Activated CD4-positive, alpha-beta T cell treated with anti-CD3 and anti-CD28 coated beads, Interleukin-2, amount 50 U/mL, for 16 hours (primary cell): Measurements from ENCODE around the gene PRR13.
"Not testable (repeated sequence)": the region's sequence is repeated elsewhere in the genome, so short reads cannot be mapped to it uniquely, and the experiment has no call there.

Source experiments
- DNase-seq: peaks from one replicate; pipeline ENCODE4 v3.0.0-alpha.2; 2020

Gene PRR13

DNA sequence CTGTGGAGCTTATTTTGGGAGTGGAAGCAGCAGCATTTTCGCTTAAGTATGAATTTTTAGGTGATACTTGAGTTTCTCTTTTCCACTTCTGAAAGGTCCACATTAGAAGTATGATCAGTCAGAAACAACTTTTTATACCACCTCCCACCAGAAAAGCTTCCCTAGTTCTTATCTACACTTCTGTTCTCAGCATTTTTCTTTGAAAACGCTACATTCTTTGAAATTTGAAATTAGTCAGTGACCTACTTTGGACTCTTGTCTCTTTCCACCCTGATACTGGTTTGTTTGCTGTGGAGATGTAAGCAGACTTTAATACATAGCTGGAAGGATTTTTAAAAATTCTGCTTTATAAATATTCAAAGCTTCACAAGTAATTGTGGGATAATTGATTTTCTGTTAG, 32.5 kb downstream of the PRR13 start:
- no peak for DNase-seq

DNA sequence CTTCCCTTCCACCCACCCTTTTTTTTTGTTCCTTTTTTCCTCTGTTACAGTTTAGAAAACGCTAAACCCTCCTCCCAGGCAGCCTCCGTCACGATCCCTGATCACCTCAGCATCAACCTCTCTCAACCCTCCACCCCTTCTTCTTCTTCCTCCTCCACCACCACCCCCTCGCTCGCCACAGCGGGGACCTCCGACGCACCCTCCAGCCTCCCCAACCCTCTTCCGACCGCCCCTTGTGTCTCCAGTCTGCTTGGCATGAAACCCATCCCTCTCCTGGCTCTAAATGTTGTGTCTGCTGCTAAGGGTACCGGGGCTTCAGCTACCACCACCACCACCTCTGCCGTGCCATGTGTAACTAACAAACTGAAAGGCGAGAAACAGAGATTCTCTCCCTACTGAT, 33.3 kb downstream of the PRR13 start:
- no peak for DNase-seq

DNA sequence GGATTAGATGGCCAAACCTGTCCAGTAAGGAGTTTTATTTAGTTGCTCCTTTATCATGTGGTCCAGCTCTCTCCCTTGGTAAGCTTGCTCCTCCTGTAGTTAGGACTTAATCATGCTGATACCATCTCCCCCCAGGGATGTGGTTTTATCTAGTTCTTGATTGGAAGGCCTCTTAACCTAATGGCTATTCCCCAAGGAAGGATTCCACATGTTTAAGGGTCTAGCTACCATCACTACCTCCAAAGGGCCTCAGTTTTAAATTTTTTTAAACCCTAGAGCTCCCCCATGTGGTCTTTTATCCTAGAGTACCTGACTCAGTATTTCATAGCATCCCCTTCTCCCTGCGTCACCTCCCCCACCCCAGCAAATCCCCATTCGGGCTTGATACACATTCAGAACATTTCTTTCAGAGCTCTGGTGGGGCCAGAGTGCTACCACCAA, 35.3 kb downstream of the PRR13 start:
- DNase-seq = no peak

DNA sequence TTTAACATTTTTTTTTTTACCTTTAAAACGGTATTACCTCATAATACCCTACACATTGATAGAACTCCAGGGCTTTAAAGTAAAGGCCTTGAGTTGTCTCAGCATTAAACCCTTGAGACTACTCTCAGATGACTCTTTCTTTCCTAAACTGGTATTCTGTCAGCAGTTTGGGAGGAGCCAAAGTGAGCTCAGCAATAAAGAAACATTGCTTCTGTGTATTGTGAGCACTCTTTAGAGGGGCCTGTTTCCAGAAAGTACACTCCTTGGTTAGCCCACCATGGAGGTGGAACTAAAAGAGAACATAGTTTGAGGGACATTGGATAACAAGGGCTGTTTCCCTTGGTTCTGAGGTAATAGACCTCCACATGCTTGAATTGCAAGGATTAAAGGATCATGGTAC, 37.3 kb downstream of the PRR13 start:
- no peak for DNase-seq

DNA sequence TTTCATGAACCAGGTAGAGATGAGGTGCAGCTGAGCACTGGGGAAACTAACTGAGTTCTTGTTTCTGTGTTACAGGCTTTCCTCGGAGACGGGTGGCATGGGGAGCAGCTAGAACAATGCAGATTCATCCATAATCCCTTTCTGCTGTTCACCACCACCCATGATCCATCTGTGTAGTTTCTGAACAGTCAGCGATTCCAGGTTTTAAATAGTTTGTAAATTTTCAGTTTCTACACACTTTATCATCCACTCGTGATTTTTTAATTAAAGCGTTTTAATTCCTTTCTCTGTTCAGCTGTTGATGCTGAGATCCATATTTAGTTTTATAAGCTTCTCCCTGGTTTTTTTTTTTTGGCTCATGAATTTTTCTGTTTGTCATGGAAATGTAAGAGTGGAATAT, 37.8 kb downstream of the PRR13 start:
- DNase-seq = no peak

DNA sequence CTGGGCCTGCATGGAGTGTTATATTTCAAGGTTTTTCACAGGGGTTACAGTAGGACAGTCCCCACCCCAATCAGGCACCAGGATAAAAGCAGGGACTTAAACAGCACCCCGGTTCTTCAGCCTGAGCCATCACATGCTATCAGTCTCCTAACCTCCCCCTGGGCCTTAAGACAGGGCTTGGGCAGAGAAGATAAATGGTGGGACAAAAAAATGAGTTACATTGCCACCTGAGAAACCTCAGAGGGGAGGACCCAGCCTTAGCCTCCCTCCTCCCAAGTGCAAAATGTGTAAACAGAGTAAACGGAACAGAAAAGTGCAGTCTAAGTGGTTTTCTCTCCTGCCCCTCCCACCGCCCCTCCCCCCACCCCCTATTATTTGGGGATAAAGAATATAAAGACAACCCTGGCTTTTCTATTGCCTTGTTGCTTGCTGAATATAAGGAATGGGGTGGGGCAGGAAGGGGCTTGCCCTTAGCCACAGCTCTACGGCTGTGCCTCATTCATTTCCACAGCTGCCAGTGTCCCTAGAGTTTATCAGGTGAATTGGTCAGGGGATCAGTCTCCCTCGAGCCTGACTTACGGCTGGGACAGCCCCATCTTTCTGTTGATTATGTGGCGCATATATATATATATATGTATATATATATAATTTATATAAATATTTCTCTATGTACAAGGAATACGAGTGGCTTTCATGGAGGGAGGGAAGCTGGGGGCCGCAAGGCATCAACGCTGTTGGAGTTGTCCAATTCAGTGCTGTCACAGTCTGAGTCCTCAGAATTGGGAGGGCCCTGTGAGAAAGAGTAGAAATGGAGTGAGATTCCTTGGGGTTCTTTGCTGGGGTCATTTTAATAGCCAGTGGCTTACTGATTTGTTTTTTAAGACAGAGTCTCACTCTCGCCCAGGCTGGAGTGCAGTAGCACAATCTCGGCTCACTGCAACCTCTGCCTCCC, 39.2 kb downstream of the PRR13 start:
- no peak for DNase-seq

DNA sequence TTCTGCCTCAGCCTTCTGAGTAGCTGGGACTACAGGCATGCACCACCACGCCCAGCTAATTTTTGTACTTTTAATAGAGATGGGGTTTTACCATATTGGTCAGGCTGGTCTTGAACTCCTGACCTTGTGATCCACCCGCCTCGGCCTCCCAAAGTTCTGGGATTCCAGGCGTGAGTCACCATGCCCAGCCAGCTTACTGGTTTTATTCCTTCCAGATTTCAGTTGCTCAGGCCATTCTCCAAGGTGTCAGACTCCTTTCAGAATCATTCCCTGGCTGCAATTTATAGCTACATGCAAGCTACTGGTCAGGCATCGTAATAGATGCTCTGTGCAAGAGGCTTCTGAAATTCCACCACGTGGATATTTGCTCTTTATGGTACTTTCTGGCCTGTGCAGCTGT, 39.9 kb downstream of the PRR13 start:
- not testable (repeated sequence) for DNase-seq

DNA sequence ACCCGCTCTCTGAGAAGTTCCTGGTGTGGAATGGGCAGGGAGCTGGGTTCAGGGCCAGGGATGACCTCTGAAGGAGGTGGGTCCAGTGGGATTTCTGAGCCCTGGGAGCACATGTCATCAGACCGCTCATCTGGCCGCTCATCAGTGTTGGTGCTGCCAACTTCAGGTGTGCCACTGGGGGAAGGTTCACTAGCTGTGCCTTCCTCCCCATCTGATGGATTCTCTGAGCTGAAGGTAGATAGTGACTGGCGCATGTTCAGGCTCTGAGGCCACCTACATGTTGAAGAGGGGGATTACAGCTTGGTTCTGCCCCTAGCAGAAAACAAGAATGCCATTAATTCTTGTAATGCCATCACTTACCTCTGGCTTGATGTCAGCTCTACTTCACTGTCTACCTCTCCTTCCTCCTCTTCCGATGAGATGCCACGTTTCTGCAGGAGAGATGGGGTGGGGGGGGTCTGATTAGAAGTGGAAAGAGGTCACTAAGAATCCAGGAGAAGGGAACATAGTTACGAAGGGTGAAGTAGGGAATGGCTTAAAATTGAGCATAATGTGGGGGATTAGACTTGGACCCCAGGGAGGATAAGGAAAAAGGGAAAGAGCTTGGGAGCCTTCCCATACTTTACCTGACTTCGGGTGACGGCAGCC, 40.5 kb downstream of the PRR13 start:
- DNase-seq = no peak

DNA sequence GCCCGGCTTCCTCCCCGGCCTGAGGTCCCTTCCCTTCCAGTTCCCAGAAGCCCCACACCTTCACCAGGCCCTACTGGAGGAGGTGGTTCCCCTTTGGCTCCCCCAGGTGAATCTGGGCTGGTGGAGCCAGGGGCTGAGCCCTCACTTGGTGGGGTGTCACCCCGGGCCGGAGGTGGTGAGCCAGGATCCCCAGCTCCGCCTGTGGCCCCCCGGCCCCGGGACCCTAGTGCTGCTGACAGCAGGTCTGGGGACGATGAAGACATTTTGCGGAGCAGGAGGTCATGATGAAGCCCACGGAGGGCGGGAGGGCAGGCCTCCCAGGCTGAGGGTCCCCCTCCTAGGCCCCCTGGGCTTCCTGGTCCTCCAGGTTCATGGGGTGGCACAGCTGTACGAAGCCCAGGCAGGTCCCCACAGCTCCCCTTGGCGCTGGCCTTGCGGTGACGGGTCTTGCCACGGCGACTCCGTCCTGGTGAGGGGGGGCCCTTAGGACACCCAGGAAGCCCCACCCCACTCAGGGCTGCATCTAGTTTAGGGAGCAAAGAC, 41.2 kb downstream of the PRR13 start:
- no peak for DNase-seq

DNA sequence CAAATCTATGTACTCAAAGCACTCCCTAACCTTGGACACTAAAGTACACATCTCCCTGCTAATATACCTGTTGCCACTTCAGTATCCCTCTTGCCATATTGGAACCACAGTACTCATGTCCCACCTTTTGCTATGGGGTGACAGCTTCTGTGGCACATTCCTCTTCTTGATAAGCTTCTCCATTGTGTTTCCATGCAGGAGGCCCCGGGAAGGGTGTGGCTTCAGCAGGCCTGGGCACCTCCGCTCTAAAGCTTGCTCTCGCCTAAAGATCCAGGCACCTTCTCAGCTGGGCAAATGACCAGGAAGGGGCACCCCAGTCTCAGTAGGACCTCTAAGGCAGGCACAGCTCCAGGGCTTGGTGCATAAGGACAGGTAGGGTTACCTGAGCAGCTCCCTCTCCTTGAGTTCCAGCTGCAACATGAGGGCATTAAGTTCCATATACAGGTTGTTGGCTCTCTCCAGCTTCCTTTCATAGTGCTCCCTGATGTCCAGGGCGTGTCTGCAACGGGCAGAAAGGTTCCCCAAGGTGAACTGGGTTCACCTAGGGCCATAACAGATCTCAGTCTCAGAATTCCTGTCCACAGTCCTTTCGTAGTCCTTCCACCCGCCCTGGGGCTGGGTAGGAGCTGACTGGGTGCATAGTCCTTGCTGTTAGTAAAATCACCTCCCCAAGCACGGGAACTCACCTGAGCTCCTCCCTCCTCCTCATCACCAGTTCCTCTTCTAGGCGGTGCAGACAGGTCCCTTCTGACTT, 41.9 kb downstream of the PRR13 start:
- DNase-seq = no peak

DNA sequence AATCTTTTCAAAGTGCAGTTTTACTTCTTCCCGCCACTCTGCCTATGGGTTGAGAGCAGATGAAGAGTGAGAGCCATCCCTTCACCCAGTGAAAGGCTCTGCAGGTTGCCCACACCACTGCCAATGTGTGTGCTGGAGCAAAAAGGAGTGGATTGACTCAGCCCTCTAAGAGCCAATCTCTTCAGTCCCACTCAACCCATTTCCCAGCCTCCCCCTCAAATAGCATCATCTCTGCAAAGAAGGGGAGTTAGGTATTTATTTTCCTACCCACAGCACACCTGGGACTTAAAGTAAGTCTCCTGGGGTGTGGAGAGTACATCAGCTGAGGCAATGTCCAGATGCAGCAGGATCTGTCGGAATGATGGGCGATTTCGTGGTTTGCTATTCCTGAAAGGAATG, 42.4 kb downstream of the PRR13 start:
- no peak for DNase-seq

DNA sequence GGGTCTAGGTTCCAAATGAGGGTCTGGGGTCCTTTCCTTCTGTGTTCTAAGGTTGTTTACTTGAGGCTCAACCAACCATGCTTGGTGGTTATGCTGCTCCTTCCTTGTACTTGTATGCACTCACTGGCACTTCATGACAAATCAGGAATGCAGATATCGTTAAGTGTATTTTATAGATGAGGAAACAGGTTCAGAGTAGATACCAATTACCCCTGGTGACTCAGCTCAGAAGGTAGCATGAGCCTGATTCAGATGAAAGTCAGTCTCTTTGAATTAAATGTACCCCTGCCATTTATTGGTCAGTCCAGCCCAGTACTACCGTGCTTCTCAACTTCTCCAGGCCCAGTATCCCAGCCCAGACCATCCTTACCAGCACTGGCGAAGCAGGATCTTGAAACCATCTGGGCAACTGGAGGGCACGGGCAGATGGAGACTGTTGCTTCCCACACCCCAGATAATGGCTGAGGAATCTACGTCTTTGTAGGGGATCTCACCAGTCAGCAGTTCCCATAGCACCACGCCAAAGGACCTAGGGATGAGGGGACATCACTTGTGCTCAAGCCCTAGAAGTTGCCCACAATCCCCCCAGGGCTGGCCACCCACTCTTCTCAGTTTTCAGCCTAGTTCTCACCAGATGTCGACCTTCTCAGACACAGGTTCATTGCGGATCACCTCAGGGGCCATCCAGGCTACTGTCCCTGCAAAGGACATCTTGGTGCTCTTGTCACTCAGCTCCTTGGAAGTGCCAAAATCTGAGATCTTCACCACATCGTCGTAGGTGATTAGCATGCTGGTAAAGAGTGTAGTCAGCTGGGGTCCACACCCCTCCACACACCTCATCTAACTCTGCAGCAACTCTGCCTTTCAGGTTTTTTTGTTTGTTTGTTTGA, 43.4 kb downstream of the PRR13 start:
- no peak for DNase-seq

DNA sequence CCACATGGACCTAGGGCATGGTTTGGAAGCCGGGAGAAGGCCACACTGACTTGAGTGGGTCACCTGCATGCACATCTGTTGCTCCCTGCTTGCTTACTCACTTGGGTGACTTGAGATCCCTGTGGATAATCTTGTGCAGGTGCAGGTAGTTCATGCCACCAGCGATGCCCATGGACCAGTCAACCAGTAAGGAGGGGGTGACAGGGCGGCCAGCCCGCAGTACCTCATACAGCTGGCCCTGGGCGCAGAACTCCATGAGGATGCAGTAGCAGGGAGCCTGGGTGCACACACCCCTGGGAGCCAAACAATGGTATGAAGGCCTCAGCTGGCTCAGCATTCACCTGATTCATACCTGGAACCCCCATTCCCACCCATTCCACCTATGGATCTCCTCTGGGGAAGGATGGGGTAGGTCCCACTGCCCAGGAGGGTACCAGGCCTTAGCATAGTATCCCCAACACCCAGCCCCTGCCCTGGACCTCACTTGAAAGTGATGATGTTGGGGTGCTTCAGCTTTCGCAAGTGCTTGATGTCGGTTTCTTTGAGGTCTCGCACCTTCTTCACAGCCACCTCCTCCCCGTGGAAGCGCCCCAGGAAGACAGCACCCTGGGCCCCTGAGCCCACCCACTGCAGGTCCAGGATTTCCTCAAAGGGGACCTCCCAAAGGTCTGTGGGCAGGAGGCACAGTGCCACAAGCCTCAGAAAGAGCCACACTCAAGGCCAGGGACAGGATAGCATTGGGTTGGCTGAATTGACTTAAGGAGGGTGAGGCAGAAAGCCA, 44.6 kb downstream of the PRR13 start:
- no peak for DNase-seq

DNA sequence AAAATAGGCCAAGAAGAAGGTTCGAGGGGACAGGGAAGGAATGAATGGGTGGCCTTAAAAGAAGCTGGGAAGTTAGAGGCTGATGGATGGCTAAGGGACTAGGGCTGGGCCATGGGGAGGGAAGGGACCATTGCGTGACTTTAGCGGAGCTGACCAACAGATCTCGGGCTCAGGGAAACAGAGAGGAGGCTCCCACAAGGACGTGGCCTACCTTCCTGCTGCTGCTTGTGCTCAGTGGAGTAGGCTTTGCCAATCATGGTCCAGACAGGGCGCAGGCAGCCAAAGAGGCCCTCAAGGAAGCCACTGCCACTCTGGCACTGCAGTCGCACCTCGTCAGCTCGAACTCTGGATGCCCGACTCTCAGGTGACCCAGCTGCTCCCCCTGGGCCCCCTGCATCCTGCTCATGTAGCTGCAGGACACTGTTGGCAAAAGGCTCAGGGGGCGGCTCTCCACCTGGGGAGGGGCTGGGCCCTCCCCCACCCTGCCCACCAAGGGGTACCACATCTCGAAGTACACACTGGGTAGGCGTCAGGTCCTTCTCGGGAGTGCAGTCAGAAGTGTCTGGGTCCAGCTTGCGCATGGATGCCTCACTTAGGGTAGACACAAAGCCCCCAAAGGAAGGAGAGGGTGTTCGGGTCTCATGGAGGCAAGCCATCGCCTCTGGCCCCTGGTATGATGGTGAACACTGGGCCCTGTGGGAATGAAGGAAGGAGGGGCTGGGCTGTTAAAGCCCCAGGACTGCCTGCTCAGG, 45.4 kb downstream of the PRR13 start:
- DNase-seq = no peak

DNA sequence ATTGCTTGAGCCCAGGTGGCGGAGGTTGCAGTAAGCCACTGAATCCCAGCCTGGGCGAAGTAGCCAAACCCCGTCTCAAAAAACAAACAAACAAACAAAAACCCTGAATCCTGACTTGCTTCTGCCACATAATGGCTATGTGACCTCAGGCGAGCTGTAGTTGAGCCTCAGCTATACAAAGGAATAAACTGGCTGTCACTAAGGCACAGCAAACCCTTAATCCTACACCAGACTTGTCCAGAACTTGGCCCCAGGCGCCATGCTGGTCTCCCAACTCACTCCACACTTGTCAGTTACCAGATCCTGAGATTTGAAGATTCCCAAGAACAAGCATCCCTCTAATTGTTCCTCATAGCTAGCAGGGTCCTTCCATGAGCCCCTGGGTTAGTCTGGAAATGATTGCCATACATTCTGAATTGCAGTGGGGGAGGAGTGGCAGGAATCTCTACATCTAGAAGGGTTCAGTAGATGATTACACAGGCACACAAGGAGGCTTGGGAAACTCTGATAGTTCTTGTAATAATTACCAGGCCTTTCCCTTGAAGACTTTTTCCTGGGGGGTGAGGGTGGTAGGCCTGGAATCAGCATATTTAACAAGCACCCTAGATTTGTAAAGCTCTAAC, 47.8 kb downstream of the PRR13 start:
- DNase-seq = no peak

DNA sequence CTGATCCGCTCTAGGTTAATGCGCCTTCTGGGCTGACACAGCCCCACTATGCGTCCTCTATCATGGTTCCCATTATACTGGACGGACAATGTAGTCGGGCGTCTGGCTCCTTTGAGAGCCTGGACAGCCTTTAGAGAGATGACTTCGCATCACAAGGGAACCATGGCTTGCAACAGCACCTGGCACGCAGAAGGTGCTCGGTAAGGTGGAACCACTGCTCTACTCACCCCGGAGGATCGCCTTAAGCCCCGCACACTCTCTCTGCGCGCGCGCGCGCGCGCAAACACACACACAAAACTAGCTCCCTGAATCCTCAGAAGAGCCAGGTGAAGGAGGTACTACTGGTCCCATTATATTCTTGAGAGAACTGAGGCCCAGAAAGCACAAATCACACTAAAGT, 50.7 kb downstream of the PRR13 start:
- no peak for DNase-seq

DNA sequence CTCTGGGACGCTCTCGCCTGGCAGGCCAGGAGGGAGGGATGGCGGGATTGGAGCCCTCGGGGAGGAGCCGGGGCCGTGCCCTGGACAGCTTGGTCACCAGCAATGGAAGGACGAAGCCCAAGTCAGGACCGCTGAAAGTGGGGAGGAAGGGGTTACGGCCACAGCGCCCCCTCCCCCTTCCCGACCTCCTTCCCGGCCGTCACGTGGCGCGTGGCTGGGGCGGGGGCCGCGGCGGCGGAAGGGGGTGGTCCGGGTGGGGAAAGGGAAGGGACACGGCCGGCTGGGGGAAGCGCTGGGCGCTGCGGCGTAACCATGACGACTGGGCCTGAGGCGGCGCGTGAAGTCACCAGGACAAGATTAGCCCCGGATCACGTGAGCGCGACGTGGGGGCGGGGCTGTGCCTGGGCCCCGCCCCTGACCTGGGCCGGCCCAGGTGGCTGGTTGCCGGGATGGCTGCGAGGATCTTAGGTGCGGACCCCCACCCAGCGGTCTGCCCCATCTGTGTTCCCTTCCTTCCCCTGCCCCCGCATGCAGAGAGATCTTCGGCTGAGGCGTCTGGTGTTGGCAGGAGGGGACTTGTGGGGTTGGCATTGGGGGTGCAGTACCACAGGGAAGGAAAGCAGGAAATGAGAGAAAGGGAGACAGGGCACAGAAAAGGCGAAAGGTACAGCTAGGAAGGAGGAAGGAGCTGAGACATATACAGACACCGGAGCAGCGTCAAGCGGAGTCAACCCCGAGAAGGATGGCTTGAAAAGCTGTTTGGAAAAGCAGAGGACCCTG, 51.5 kb downstream of the PRR13 start:
- peak; percentile 85 for DNase-seq

DNA sequence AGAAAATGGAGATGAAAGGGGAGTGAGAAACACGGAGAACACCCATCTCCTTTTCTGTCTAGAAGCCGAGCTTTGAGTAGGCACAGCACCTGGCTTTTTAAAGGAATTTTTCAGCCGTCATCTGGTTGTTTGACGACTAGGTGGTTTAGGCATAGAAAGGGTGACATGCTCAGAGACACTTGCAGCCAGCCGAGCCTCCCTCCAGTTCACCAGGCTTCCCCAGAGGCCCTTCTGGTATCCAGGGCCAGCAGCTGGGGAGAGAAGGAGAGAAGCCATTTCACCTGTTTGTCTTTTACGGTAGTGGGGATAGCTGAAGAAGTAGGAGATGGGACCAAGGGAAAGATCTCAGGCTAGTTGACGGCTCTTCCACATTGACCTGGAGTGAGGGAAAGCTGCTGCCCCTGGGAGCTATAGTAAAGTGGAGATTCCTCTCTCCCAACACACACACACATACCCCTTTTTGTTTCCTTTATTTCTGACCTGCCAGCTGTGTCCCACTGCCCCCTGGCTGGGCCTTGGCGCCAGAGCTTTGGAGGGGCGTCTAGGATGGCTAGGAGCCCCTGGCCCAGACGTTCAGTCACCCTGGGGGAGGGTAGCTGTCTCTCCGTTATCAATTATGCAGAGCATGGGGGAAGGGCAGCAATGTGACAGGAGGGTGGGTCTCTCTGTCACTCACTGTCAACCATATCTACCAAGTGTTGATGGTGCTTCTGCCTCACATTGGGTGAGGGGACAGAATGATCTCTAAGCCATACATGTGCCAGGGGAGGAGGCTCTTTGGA, 52.3 kb downstream of the PRR13 start:
- no peak for DNase-seq
